CD4-positive, alpha-beta T cell treated with Interleukin-15 for 4 hours (primary cell): Measurements from ENCODE around the gene DDAH1.

Source experiments
- DNase-seq: peaks from one replicate; pipeline ENCODE4 v3.0.0-alpha.2; 2020; ENCODE audit warnings: low spot score

DDAH1 gene

GRCh38 chr1:85440612-85441011 lies 24.3 kb downstream of the DDAH1 start:
- no peak for DNase-seq

GRCh38 chr1:85438353-85438752 lies 26.6 kb downstream of the DDAH1 start:
- no peak for DNase-seq

- no peak for DNase-seq
These were observed 27.8 kb downstream of the DDAH1 start for GRCh38 chr1:85437139-85437538.

GRCh38 chr1:85433096-85433495 lies 31.9 kb downstream of the DDAH1 start:
- DNase-seq, result no peak

- no peak for DNase-seq
These were observed 36.4 kb downstream of the DDAH1 start for GRCh38 chr1:85428471-85429089.

- no peak for DNase-seq
These were observed 37.1 kb downstream of the DDAH1 start for GRCh38 chr1:85427849-85428248.

- DNase-seq, result no peak
These were observed 37.6 kb downstream of the DDAH1 start for GRCh38 chr1:85427331-85427730.

- no peak for DNase-seq
These were observed 43.8 kb downstream of the DDAH1 start for GRCh38 chr1:85421179-85421578.

- DNase-seq, result no peak
These were observed 44.8 kb downstream of the DDAH1 start for GRCh38 chr1:85420199-85420598.

GRCh38 chr1:85417876-85418275 lies 47.1 kb downstream of the DDAH1 start:
- DNase-seq, result no peak

- DNase-seq, result no peak
These were observed 47.9 kb downstream of the DDAH1 start for GRCh38 chr1:85417017-85417416.

GRCh38 chr1:85413169-85413568 lies 51.8 kb downstream of the DDAH1 start:
- DNase-seq, result no peak

GRCh38 chr1:85411567-85412305 lies 53.2 kb downstream of the DDAH1 start:
- no peak for DNase-seq

- no peak for DNase-seq
These were observed 55.4 kb downstream of the DDAH1 start for GRCh38 chr1:85409516-85409915.

- no peak for DNase-seq
These were observed 57.1 kb downstream of the DDAH1 start for GRCh38 chr1:85407746-85408377.

GRCh38 chr1:85406887-85407533 lies 57.9 kb downstream of the DDAH1 start:
- no peak for DNase-seq

- DNase-seq, result no peak
These were observed 58.9 kb downstream of the DDAH1 start for GRCh38 chr1:85406081-85406480.

GRCh38 chr1:85404408-85404807 lies 60.6 kb downstream of the DDAH1 start:
- no peak for DNase-seq

- DNase-seq, result no peak
These were observed 66.4 kb downstream of the DDAH1 start for GRCh38 chr1:85398391-85399064.

- no peak for DNase-seq
These were observed 67.4 kb downstream of the DDAH1 start for GRCh38 chr1:85397490-85398032.

GRCh38 chr1:85396194-85396593 lies 68.8 kb downstream of the DDAH1 start:
- no peak for DNase-seq

GRCh38 chr1:85394130-85394529 lies 70.8 kb downstream of the DDAH1 start:
- DNase-seq, result no peak
